ENCODE results near the gene SULT1C3.

The SULT1C3 gene

GRCh38 chr2:108220191-108220590 lies 19.6 kb upstream of the SULT1C3 start:
- H3K4me3 ChIP-seq (ENCODE audit: severe bottlenecking) = no peak overlapping the region
- no peaks in the 10 kb centered on the region for H3K9me3 ChIP-seq (ENCODE audit: severe bottlenecking)
- H3K4me1 ChIP-seq (ENCODE audit: insufficient read depth, poor library complexity, severe bottlenecking) = no peaks in the 10 kb centered on the region
- no peaks in the 10 kb centered on the region for H3K36me3 ChIP-seq (ENCODE audit: low read depth)
- no peak for ATAC-seq (ENCODE audit: low read depth)
- TF ChIP-seq CTCF (IDR thresholded peaks at IDR 0.05; ENCODE audit: poor library complexity, severe bottlenecking) = no peak
- no peaks in the 10 kb centered on the region for H3K27me3 ChIP-seq (ENCODE audit: insufficient read depth, poor library complexity, severe bottlenecking)
- no peak overlapping the region for H3K27ac ChIP-seq (ENCODE audit: poor library complexity, severe bottlenecking)
- no peak for DNase-seq (ENCODE audit: low spot score)

DNA sequence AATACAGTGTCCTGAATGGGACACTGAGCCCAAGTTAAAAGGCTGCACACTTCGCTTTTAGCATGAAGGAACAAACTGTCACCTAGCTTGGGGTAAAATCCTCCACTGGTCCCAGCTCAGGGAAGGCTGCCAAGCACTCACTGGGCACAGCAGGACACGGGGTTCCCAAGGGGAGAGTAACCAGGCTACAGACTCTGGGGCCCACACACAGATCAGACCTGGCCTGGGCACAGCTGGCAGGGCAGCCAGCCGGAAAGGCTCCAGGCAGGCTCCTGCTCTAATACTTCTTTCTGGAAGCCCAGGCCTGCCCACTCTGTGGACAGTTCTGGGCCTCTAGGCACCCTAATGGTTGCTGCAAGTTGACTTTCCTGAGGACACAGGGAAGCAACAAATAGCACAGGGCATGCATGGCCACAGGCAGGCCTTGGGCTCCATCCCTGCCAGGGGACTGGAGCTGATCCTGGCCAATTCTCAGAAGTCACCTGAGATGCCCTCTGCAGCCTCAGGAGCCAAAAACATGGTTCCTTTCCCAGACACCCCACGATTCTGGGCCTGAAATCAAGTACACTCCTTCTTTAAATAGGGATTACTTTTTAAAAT lies 18.7 kb upstream of the SULT1C3 start:
- ATAC-seq (ENCODE audit: low read depth) = no peak
- H3K36me3 ChIP-seq (ENCODE audit: low read depth) = no peaks in the 10 kb centered on the region
- TF ChIP-seq CTCF (IDR thresholded peaks at IDR 0.05; ENCODE audit: poor library complexity, severe bottlenecking) = no peak
- no peaks in the 10 kb centered on the region for H3K27me3 ChIP-seq (ENCODE audit: insufficient read depth, poor library complexity, severe bottlenecking)
- H3K4me1 ChIP-seq (ENCODE audit: insufficient read depth, poor library complexity, severe bottlenecking) = no peaks in the 10 kb centered on the region
- no peak overlapping the region for H3K27ac ChIP-seq (ENCODE audit: poor library complexity, severe bottlenecking)
- H3K4me3 ChIP-seq (ENCODE audit: severe bottlenecking) = no peak overlapping the region
- no peaks in the 10 kb centered on the region for H3K9me3 ChIP-seq (ENCODE audit: severe bottlenecking)
- no peak for DNase-seq (ENCODE audit: low spot score)

DNA sequence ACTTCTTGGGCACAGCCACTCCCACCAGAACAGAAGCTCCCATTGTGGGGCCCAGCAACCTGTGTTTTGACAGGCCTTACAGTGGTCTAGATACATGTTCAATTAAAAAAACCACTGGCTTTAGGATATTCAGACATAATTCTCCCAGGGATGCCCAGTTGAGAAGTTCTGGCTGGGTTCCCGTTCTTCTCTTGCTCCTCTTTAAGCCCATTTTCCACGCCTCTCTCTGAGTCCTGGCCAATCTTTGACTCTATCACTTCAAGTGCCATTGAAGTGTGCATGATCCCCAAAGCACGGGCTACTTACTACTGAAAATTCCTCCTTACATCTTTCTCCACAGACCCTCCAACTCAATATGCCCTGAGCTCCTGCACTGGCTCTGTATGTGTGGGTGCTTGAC lies 17.5 kb upstream of the SULT1C3 start:
- Histone ChIP-seq H3K27me3 (ENCODE audit: insufficient read depth, poor library complexity, severe bottlenecking) (no peaks in the 10 kb centered on the region), H3K27ac (ENCODE audit: poor library complexity, severe bottlenecking) (no peak overlapping the region), H3K9me3 (ENCODE audit: severe bottlenecking) (no peaks in the 10 kb centered on the region), H3K4me1 (ENCODE audit: insufficient read depth, poor library complexity, severe bottlenecking) (no peaks in the 10 kb centered on the region), H3K36me3 (ENCODE audit: low read depth) (no peaks in the 10 kb centered on the region), H3K4me3 (ENCODE audit: severe bottlenecking) (no peak overlapping the region)
- no peak for TF ChIP-seq CTCF (IDR thresholded peaks at IDR 0.05; ENCODE audit: poor library complexity, severe bottlenecking)
- ATAC-seq (ENCODE audit: low read depth) (no peak), DNase-seq (ENCODE audit: low spot score) (no peak)

- Histone ChIP-seq H3K9me3 (ENCODE audit: severe bottlenecking) (no peaks in the 10 kb centered on the region), H3K36me3 (ENCODE audit: low read depth) (no peaks in the 10 kb centered on the region), H3K4me1 (ENCODE audit: insufficient read depth, poor library complexity, severe bottlenecking) (no peaks in the 10 kb centered on the region), H3K4me3 (ENCODE audit: severe bottlenecking) (no peak overlapping the region), H3K27ac (ENCODE audit: poor library complexity, severe bottlenecking) (no peak overlapping the region), H3K27me3 (ENCODE audit: insufficient read depth, poor library complexity, severe bottlenecking) (no peaks in the 10 kb centered on the region)
- ATAC-seq (ENCODE audit: low read depth) (no peak), DNase-seq (ENCODE audit: low spot score) (no peak)
- no peak for TF ChIP-seq CTCF (IDR thresholded peaks at IDR 0.05; ENCODE audit: poor library complexity, severe bottlenecking)
Observed at GRCh38 chr2:108223573-108223972, 16.2 kb upstream of the SULT1C3 start.

DNA sequence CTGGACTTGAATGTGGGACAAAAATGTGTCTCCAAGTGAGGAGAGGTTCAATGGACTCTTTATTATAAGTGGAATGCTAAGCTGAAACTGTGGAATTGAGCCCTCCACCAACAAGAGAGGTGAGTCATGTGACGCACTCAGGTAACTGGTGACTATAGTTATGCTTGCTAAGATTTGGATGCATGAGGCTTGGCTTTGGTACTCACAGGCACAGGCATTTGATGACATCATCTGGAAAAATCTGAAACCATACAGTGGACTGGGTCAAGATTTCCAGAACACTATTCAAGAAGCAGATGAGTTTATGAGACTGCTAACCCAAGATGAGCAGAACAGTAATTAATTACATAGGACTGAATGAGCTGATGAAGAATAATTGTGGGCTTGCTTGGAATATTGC lies 15.7 kb upstream of the SULT1C3 start:
- Histone ChIP-seq H3K4me1 (ENCODE audit: insufficient read depth, poor library complexity, severe bottlenecking) (no peaks in the 10 kb centered on the region), H3K4me3 (ENCODE audit: severe bottlenecking) (no peak overlapping the region), H3K27ac (ENCODE audit: poor library complexity, severe bottlenecking) (no peak overlapping the region), H3K27me3 (ENCODE audit: insufficient read depth, poor library complexity, severe bottlenecking) (no peaks in the 10 kb centered on the region), H3K36me3 (ENCODE audit: low read depth) (no peaks in the 10 kb centered on the region), H3K9me3 (ENCODE audit: severe bottlenecking) (no peaks in the 10 kb centered on the region)
- DNase-seq (ENCODE audit: low spot score) (no peak), ATAC-seq (ENCODE audit: low read depth) (no peak)
- TF ChIP-seq CTCF (IDR thresholded peaks at IDR 0.05; ENCODE audit: poor library complexity, severe bottlenecking) = no peak
